GM08714 (cell line): ENCODE data around the gene PFN4.

Experiments
- H3K4me3 ChIP-seq: fragments of 200-500 bp; sonication (Bioruptor generic); 2 replicates; pipeline ENCODE4 v1.5.1; 2014; ENCODE audit warnings: mild to moderate bottlenecking, low read length, inconsistent platforms
- ZNF274 ChIP-seq: IDR thresholded peaks from 2 replicates; pipeline ENCODE4 v1.6.1; 2012; ENCODE audit warnings: mild to moderate bottlenecking, low read depth, low read length

PFN4 gene

GRCh38 chr2:24088821-24089359 lies 34.2 kb downstream of the PFN4 start:
- no peak for TF ChIP-seq ZNF274
- H3K4me3 ChIP-seq: no peak overlapping the region

GRCh38 chr2:24087032-24087431 lies 36.1 kb downstream of the PFN4 start:
- TF ChIP-seq ZNF274: no peak

GRCh38 chr2:24086241-24086640 lies 36.9 kb downstream of the PFN4 start:
- H3K4me3 ChIP-seq: no peak overlapping the region
- TF ChIP-seq ZNF274: no peak

More at GRCh38 chr2:24087032-24087431, 36.1 kb downstream of the PFN4 start:
- H3K4me3 ChIP-seq: no peak overlapping the region

GRCh38 chr2:24085200-24085489 lies 38.0 kb downstream of the PFN4 start:
- no peak for TF ChIP-seq ZNF274
- peak overlapping the region; percentile 70; the same call in 1 of the 2 replicates for H3K4me3 ChIP-seq

GRCh38 chr2:24084386-24085199 lies 38.5 kb downstream of the PFN4 start, which contains the start of gene TP53I3:
Gene TP53I3 (minus strand): TSS chr2:24084834. CDS start chr2:24084326, 508 bp downstream.
- H3K4me3 ChIP-seq: peak within 1 kb of the TSS; percentile 70; the same call in 1 of the 2 replicates
- TF ChIP-seq ZNF274: no peak

- TF ChIP-seq ZNF274: no peak
- peak overlapping the region; percentile 70; the same call in 1 of the 2 replicates for H3K4me3 ChIP-seq
These were observed 39.4 kb downstream of the PFN4 start for GRCh38 chr2:24083567-24084385.

- H3K4me3 ChIP-seq: peak overlapping the region; percentile 70; the same call in 1 of the 2 replicates
- TF ChIP-seq ZNF274: no peak
These were observed 40.2 kb downstream of the PFN4 start for GRCh38 chr2:24082787-24083566.

- H3K4me3 ChIP-seq: no peak overlapping the region
- no peak for TF ChIP-seq ZNF274
These were observed 42.4 kb downstream of the PFN4 start for GRCh38 chr2:24080701-24081100.

- H3K4me3 ChIP-seq: no peak overlapping the region; the same call in 1 of the 2 replicates
- TF ChIP-seq ZNF274: no peak
These were observed 45.3 kb downstream of the PFN4 start for GRCh38 chr2:24077879-24078278.

- no peak for TF ChIP-seq ZNF274
- H3K4me3 ChIP-seq: peak overlapping the region; percentile 68
These were observed 45.6 kb downstream of the PFN4 start for GRCh38 chr2:24077535-24077877.

- TF ChIP-seq ZNF274: no peak
- H3K4me3 ChIP-seq: peak overlapping the region; percentile 68
These were observed 46.1 kb downstream of the PFN4 start for GRCh38 chr2:24076849-24077534.

GRCh38 chr2:24075915-24076848 lies 47.0 kb downstream of the PFN4 start, which contains the start of gene SF3B6:
Gene SF3B6 (minus strand): TSS chr2:24076326. CDS start chr2:24076229, 97 bp downstream.
- H3K4me3 ChIP-seq: peak within 1 kb of the TSS; percentile 68
- no peak for TF ChIP-seq ZNF274

- TF ChIP-seq ZNF274: no peak
- H3K4me3 ChIP-seq: peak overlapping the region; percentile 68
These were observed 47.9 kb downstream of the PFN4 start for GRCh38 chr2:24075259-24075658.
